Activated T-helper 2 cell treated with anti-CD3 and anti-CD28 coated beads, Interferon-gamma antibody, Interleukin-2, Interleukin-4, amounts not matched to agents 10 μg/mL and 5 μg/mL and 100 μg/mL, durations not matched to agents 14 hours and 24 hours and 36 hours (primary cell): ENCODE measurements around the gene TDRD7. TPM values are rescaled to one million over a fixed set of nuclear protein-coding genes. Genes with fewer than 3 reads are reported as not detected.
"Not testable (repeated sequence)": the region's sequence is repeated elsewhere in the genome, so short reads cannot be mapped to it uniquely, and the experiment has no call there.

Experiments
- DNase-seq: peaks from one replicate; pipeline ENCODE4 v3.0.0; 2021; ENCODE audit warnings: low spot score
- H3K27ac Mint-ChIP-seq: one replicate; pipeline ENCODE4 v1.8.0; 2021; ENCODE audit warnings: mixed read lengths
- H3K27me3 Mint-ChIP-seq: one replicate; pipeline ENCODE4 v1.8.0; 2021; ENCODE audit warnings: low read depth, mixed read lengths
- H3K36me3 Mint-ChIP-seq: one replicate; pipeline ENCODE4 v1.8.0; 2021; ENCODE audit warnings: low read depth, mixed read lengths
- H3K4me1 Mint-ChIP-seq: one replicate; pipeline ENCODE4 v1.8.0; 2021; ENCODE audit warnings: low read depth, mixed read lengths
- H3K4me3 Mint-ChIP-seq: one replicate; pipeline ENCODE4 v1.8.0; 2021; ENCODE audit warnings: low read depth, mild to moderate bottlenecking, moderate library complexity, mixed read lengths
- H3K9me3 Mint-ChIP-seq: one replicate; pipeline ENCODE4 v1.8.0; 2021; ENCODE audit warnings: mixed read lengths
- intact Hi-C: fragments of 100-400 bp; cut with micrococcal nuclease; formaldehyde crosslinking; loops from one replicate; pipeline ENCODE4 v1.15.1; 2023
- total RNA-seq: library from RNA; stranded (reverse); gene quantifications from 2 replicates; pipeline ENCODE4 v1.2.3, GENCODE V29; 2022

TDRD7 gene
- total RNA-seq, 1 donor from 2014 or later: 4.4 TPM

- DNase-seq: no peak
- peaks cover 5% of the 10 kb centered on the region for H3K4me1 Mint-ChIP-seq
- intact Hi-C loops: no loop called here
- no peaks in the 10 kb centered on the region for H3K9me3 Mint-ChIP-seq
- H3K36me3 Mint-ChIP-seq: peaks cover 4% of the 10 kb centered on the region
- H3K4me3 Mint-ChIP-seq: no peak overlapping the region
- H3K27me3 Mint-ChIP-seq: no peaks in the 10 kb centered on the region
- H3K27ac Mint-ChIP-seq: peak overlapping the region; percentile 35
Observed at GRCh38 chr9:97474372-97474925, 62.6 kb downstream of the TDRD7 start.

- DNase-seq: no peak
- Mint-ChIP-seq H3K9me3 (no peaks in the 10 kb centered on the region), H3K27ac (peak overlapping the region; percentile 35), H3K27me3 (no peaks in the 10 kb centered on the region), H3K4me1 (peaks cover 5% of the 10 kb centered on the region), H3K4me3 (no peak overlapping the region), H3K36me3 (peaks cover 4% of the 10 kb centered on the region)
- intact Hi-C loops: no loop called here
Observed at GRCh38 chr9:97475059-97475458, 63.2 kb downstream of the TDRD7 start.

- peaks cover 5% of the 10 kb centered on the region for H3K4me1 Mint-ChIP-seq
- H3K27me3 Mint-ChIP-seq: no peaks in the 10 kb centered on the region
- no peak overlapping the region for H3K27ac Mint-ChIP-seq
- no peak for DNase-seq
- no peaks in the 10 kb centered on the region for H3K9me3 Mint-ChIP-seq
- no peak overlapping the region for H3K4me3 Mint-ChIP-seq
- intact Hi-C loops: no loop called here
- H3K36me3 Mint-ChIP-seq: peaks cover 16% of the 10 kb centered on the region
Observed at GRCh38 chr9:97478301-97478981, 66.5 kb downstream of the TDRD7 start.

- Mint-ChIP-seq H3K9me3 (no peaks in the 10 kb centered on the region), H3K4me3 (no peak overlapping the region), H3K36me3 (peaks cover 16% of the 10 kb centered on the region), H3K27me3 (no peaks in the 10 kb centered on the region), H3K27ac (no peak overlapping the region), H3K4me1 (peaks cover 4% of the 10 kb centered on the region)
- intact Hi-C loops: no loop called here
- no peak for DNase-seq
Observed at GRCh38 chr9:97479496-97480159, 67.7 kb downstream of the TDRD7 start.

GRCh38 chr9:97480174-97480573 lies 68.3 kb downstream of the TDRD7 start:
- Mint-ChIP-seq H3K4me3 (no peak overlapping the region), H3K4me1 (no peaks in the 10 kb centered on the region), H3K27ac (no peak overlapping the region), H3K27me3 (no peaks in the 10 kb centered on the region), H3K9me3 (no peaks in the 10 kb centered on the region), H3K36me3 (peaks cover 12% of the 10 kb centered on the region)
- no peak for DNase-seq
- intact Hi-C loops: no loop called here

- DNase-seq: no peak
- Mint-ChIP-seq H3K27me3 (no peaks in the 10 kb centered on the region), H3K9me3 (no peaks in the 10 kb centered on the region), H3K27ac (no peak overlapping the region), H3K36me3 (peaks cover 12% of the 10 kb centered on the region), H3K4me1 (no peaks in the 10 kb centered on the region), H3K4me3 (no peak overlapping the region)
- intact Hi-C loops: no loop called here
Observed at GRCh38 chr9:97480749-97481148, 68.9 kb downstream of the TDRD7 start.

GRCh38 chr9:97484134-97484533 lies 72.2 kb downstream of the TDRD7 start:
- Mint-ChIP-seq H3K9me3 (peaks cover 7% of the 10 kb centered on the region), H3K36me3 (peaks cover 23% of the 10 kb centered on the region), H3K27me3 (no peaks in the 10 kb centered on the region), H3K4me1 (no peaks in the 10 kb centered on the region), H3K4me3 (no peak overlapping the region), H3K27ac (no peak overlapping the region)
- DNase-seq: no peak
- intact Hi-C loops: no loop called here

GRCh38 chr9:97487107-97487506 lies 75.2 kb downstream of the TDRD7 start:
- Mint-ChIP-seq H3K4me1 (peaks cover 6% of the 10 kb centered on the region), H3K9me3 (peaks cover 15% of the 10 kb centered on the region), H3K4me3 (no peak overlapping the region), H3K27ac (no peak overlapping the region), H3K36me3 (peaks cover 36% of the 10 kb centered on the region), H3K27me3 (no peaks in the 10 kb centered on the region)
- intact Hi-C loops: no loop called here
- no peak for DNase-seq

- H3K4me1 Mint-ChIP-seq: peaks cover 6% of the 10 kb centered on the region
- no peaks in the 10 kb centered on the region for H3K27me3 Mint-ChIP-seq
- DNase-seq: no peak
- H3K27ac Mint-ChIP-seq: no peak overlapping the region
- peaks cover 33% of the 10 kb centered on the region for H3K36me3 Mint-ChIP-seq
- peaks cover 15% of the 10 kb centered on the region for H3K9me3 Mint-ChIP-seq
- H3K4me3 Mint-ChIP-seq: no peak overlapping the region
- intact Hi-C loops: no loop called here
Observed at GRCh38 chr9:97487861-97488260, 76.0 kb downstream of the TDRD7 start.

- intact Hi-C loops: no loop called here
- H3K27ac Mint-ChIP-seq: no peak overlapping the region
Observed at GRCh38 chr9:97491216-97491999, 79.5 kb downstream of the TDRD7 start.

GRCh38 chr9:97497558-97498375 lies 85.9 kb downstream of the TDRD7 start:
- DNase-seq: not testable (repeated sequence)

More at GRCh38 chr9:97491216-97491999, 79.5 kb downstream of the TDRD7 start:
- Mint-ChIP-seq H3K27me3 (no peaks in the 10 kb centered on the region), H3K9me3 (peaks cover 15% of the 10 kb centered on the region), H3K4me3 (no peak overlapping the region), H3K36me3 (peaks cover 28% of the 10 kb centered on the region), H3K4me1 (peaks cover 6% of the 10 kb centered on the region)
- no peak for DNase-seq

GRCh38 chr9:97498846-97499245 lies 87.0 kb downstream of the TDRD7 start:
- not testable (repeated sequence) for H3K27ac Mint-ChIP-seq

More at GRCh38 chr9:97497558-97498375, 85.9 kb downstream of the TDRD7 start:
- intact Hi-C loops, H3K36me3 Mint-ChIP-seq, H3K4me1 Mint-ChIP-seq, H3K27ac Mint-ChIP-seq, H3K4me3 Mint-ChIP-seq, H3K9me3 Mint-ChIP-seq: not testable (repeated sequence)
- H3K27me3 Mint-ChIP-seq: peaks cover 27% of the 10 kb centered on the region

More at GRCh38 chr9:97498846-97499245, 87.0 kb downstream of the TDRD7 start:
- H3K36me3 Mint-ChIP-seq, intact Hi-C loops, H3K9me3 Mint-ChIP-seq, H3K4me3 Mint-ChIP-seq, DNase-seq: not testable (repeated sequence)
- peaks cover 13% of the 10 kb centered on the region for H3K4me1 Mint-ChIP-seq
- peaks cover 38% of the 10 kb centered on the region for H3K27me3 Mint-ChIP-seq
